GM19240 (cell line): ENCODE measurements around the gene LRRC70.

Source experiments
- DNase-seq: peaks from one replicate; pipeline ENCODE4 v3.0.0; 2011; ENCODE audit warnings: low spot score; ENCODE audit not compliant: insufficient read length

Gene LRRC70

GRCh38 chr5:62574599-62574998, 4.0 kb upstream of the LRRC70 start:
- no peak for DNase-seq

DNA sequence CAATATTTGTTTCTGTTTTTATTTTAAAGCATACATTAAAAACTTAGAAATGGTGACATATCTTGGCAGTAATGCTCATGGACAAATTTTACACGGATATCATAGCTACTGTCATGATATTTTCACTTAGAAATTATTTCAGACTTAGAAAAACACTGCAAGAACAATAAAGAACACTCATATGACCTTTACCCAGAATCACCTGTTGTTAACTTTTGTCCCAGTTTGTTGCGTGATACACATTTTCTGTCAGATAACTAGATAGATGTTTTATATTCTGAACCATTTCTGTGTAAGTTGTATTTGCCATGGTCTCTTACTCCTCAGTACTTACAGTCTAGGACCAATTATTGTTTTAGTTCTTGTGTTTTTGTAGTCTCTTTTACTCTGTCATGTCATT, 3.6 kb upstream of the LRRC70 start:
- no peak for DNase-seq

GRCh38 chr5:62575489-62575888, 3.1 kb upstream of the LRRC70 start:
- no peak for DNase-seq

DNA sequence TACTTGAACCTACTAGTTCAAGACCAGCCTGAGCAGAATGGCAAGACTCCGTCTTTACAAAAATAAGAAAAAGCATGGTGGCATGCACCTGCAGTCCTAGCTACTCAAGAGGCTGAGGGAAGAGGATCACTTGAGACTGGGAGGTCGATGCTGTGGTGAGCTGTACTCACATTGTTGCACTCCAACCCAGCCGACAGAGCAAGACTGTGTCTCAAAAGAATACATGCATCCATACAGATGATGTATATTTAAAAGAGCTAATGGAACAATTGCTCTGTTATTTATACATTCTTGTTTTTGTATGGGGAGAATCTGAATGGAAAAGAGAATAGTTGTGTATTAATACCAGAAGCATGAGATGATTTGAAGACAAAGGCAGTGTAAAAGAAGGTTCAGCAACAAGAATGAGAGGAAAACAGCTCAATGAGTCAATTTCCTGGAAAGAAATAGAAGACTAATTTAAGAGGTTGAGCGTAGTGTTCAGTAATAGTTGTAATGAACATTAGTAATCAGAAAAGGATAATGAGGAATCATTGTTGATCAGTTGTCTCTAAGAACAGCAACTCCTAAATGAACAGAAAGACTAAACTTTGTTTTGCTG, 1.9 kb upstream of the LRRC70 start:
- no peak for DNase-seq

- no peak for DNase-seq
Measured at GRCh38 chr5:62577488-62577887, 1.1 kb upstream of the LRRC70 start.

DNA sequence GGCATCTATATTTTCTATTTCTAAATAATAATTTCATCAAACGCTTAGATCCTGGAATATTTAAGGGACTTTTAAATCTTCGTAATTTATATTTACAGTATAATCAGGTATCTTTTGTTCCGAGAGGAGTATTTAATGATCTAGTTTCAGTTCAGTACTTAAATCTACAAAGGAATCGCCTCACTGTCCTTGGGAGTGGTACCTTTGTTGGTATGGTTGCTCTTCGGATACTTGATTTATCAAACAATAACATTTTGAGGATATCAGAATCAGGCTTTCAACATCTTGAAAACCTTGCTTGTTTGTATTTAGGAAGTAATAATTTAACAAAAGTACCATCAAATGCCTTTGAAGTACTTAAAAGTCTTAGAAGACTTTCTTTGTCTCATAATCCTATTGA, 1.1 kb downstream of the LRRC70 start:
- DNase-seq, result no peak

DNA sequence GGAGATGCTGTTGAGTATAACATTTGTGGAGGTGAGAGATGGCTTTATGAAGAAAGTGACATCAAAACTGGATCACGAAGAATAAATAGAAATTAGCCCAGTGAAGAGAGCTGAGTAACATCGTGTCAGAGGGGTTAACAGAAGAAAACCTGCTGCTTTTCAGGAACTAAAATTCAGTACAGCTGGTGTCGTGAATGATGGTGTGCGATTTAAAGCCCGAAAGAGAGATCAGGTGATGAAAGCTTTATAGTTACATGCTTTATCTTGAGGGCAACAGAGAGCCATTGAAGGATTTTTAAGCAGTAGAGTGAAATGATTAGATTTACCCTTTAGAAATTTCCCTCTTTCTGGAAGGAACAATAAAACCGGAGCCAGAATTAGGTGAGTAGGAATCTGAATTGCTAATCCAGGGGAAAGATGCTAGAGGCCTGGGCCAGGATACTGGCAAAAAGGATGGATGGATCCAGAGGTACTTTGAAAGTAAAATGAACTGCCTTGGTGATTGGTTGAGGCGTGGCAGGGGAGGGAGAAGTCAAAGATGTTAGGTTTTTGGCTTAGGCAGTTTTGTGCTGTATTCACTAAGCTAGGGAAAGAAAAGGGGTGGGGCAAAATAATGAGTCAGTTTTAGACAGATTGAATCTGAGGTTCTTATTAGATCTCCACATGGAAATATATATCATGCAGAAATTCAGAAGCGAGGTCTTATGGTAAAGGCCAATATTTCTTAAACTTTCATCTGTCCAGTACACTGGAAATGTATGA, 3.4 kb downstream of the LRRC70 start:
- DNase-seq, result no peak

GRCh38 chr5:62584391-62584790, 5.8 kb downstream of the LRRC70 start:
- DNase-seq, result no peak

DNA sequence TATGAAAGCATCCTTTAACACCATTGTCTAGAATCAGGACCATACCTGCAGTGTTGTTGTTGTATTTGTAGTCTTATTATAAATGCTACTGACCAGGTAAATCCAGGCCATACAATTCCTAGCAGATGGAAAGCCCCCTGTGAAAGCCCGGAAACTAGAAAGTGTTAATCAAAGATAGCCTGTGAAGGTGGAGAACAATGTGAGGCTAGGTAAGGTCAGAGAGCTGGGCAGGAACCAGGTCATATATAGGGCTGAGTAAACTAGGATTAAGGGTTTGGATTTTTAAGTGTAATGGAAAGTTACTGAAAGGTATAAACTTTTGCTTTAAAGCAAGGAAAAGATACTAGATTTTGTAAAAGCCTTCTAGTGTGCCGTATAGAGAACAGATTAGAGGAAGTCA, 6.7 kb downstream of the LRRC70 start:
- DNase-seq, result no peak

- no peak for DNase-seq
Measured at GRCh38 chr5:62585751-62586150, 7.1 kb downstream of the LRRC70 start.

DNA sequence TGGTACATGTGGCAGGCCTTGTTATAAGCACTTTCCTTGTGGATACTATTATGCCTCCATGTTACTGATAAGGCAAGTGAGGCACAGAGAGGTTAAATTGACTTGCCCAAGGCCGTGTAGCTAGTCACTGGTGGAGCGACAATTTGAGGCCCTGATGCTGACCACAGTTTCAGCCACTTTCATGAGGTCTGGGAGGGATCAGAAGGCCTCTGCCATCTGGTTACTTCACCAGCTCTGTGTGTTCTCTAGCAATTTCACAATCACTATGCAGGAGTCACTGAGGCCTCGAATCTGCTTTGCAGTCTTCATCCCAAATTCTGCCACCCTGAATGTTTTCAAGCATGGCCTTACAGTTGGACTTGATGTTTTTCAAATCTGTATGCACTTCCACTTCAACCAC, 9.1 kb downstream of the LRRC70 start:
- no peak for DNase-seq

DNA sequence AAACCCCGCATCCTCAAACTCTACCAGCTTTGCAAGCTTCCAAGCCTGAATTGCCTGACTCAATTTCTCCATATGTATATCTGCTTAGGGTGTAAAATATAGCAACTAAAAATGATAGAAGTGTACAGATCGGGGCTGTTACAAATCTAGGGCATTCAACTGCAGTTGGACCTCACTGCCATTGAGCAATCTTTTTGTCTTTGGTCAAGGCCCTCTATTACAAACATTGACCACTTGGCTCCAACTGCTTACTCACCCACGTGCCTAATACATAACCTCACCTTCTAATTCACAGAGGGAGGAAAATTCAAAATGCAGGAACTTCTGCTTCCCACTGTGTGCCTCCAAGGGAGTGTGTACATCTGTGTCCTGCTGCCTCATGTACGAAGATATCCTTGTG, 10.0 kb downstream of the LRRC70 start:
- DNase-seq, result no peak

DNA sequence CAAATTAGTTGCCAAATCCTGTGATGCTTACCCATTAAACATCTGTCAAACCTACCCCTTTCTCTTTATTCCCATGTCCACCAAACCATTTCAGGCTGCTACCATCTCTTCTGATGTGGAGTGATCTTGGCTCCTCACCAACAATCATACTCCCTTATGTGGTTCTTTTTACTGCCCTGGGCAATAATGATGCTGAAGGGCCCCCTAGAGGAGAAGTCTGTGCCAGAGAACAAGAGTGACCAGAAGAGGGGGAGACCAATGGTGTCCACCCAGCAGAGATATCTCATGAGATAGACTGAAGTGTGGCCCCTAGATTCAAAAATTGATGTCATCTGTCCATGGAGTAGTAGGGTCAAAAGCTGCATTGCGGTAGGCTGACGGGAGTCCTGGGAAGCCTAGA, 10.9 kb downstream of the LRRC70 start:
- no peak for DNase-seq

DNA sequence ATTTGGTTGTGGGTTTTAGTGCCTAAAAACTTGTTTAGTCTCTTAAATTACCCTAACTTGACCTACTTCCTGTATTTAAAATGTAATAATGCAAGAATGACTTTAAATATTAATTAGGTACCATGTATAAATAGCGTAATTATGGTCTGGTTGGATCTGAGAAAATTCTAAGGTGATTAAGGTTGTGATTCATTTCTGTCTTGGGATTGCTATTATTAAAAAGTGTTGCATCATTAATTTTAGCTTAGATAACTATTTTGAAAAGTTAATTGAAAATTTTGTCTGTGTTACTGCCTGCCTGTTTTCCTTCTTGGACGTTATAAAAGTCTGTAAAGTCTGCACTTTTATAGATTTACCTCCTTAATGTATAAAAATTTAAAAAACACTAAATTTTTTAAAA, 11.8 kb downstream of the LRRC70 start:
- DNase-seq, result no peak

DNA sequence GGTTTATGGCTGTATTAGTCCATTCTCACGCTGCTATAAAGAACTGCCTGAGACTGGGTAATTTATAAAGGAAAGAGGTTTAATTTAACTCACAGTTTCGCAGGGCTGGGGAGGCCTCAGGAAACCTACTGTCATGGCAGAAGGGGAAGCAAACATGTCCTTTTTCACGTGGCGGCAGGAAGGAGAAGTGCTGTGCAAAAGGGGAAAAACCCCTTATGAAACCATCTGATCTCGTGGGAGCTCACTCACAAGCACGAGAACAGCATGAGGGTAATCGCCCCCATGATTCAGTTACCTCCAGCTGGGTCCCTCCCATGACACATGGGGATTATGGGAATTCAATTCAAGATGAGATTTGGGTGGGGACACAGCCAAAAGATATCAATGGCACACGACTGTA, 13.9 kb downstream of the LRRC70 start:
- no peak for DNase-seq

DNA sequence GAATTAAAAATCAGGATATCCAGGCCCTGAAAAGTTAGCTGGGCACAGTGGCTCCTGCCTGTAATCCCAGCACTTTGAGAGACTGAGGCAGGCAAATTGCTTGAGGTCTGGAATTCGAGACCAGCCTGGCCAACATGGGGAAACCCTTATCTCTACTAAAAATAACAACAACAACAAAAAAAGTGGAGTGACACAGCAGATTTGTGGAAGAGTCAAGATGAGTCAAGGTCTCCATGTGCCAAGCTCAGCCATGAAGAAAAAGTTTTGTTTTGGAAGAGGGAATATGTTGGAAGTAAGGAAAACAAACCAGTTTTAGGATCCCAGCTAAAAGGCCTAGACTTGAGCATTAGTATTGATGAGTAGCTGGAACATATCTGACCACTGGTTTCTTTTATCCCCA, 14.7 kb downstream of the LRRC70 start:
- DNase-seq, result no peak

GRCh38 chr5:62594364-62594984, 15.9 kb downstream of the LRRC70 start:
- no peak for DNase-seq

DNA sequence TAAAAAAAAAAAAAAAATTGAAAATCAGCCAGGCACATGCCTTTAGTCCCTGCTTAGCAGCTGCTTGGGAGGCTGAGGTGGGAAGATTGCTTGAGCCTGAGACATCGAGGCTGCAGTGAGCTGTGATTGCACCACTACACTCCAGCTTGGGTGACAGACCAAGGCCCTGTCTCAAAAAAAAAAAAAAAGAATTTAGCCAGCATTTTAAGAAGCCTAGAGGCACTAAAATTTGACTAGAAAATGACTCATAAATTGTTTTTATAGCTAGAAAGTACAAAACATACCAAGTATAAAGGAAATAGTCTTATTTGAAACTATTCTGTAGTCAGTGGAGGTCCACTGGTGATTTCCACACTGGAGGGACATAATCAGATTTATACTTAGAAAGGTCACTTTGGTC, 17.5 kb downstream of the LRRC70 start:
- no peak for DNase-seq

DNA sequence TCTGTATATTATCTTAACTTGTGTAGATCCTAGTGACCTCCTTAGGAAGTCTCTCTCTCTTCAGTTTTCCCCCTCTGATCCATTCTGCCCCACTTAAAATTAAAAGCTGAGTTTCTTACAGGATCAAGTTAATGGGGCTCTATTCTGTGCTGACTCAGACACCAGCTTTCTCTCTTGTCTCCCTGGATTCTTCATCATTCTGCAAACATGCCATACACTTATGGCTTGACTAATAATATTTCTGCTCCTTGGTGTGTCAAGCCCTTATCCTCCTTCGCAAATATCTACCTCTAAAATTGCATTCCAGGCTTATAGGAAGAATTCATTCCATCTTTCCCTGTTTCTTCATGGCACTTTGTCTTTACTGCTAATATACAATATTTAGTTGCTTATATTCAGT, 18.1 kb downstream of the LRRC70 start:
- DNase-seq, result no peak

- no peak for DNase-seq
Measured at GRCh38 chr5:62597314-62597713, 18.7 kb downstream of the LRRC70 start.

DNA sequence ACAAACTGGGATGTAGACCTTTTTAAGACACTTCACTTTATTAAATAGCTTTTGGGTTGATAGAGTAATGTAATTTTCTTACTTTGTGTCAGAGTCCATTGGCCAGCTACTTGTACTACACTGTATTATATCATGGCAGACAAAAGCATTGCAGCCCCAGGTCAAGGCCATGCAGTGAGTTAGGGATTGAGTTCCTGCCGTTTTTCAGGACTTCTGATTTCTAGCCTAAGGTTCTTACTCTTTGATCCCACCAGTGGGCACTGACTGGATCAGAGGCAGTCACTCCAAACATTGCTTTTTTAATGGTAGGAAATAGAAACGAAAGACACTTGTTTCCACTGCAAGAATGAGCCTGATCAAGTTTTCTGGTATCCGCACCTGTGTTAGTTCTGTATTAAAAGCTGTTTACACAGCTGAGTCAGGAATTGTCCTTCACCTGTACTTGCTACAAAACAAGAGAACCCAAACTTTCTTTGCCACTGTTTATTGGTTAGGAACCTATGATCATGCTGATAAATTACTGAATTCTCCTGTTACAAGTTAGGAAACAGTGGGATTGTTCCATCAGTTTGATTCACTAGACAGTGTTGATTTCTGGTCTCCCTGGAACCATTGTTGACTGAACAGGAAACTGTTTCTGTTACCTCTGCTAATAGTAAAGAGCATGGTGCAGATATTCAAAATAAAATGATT, 22.1 kb downstream of the LRRC70 start:
- no peak for DNase-seq

DNA sequence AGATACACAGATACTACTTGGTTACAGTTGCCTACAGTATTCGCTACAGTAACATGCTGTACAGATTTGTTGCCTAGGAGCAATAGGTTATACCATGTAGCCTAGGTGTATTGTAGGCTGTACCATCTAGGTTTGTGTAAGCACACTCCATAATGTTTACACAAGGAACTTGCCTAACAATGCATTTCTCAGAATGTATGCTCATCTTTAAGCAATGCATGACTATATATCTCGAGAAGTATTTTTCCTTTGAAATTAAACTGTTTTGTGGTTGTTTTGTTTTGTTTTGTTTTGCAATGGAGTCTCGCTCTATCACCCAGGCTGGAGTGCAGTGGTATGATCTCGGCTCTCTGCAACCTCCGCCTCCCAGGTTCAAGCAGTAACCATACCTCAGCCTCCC, 25.3 kb downstream of the LRRC70 start:
- DNase-seq, result no peak
